Adrenal gland (tissue), 12 donors: ENCODE measurements around the gene MROH2B. TPM values are rescaled to one million over a fixed set of nuclear protein-coding genes. Genes with fewer than 3 reads are reported as not detected.

Experiments used
- DNase-seq, 7 donors: peaks; one replicate each; pipeline ENCODE4 v3.0.0-alpha.2; 2019 to 2020
- H3K27ac ChIP-seq, 5 donors: fragments of 200-600 bp; sonication (generic) in 4 of 5; 1 replicate in 3 of 5; 2 replicates in 2 of 5; pipeline versions ENCODE4 v1.5.1 to v1.8.0; 2016 to 2020; ENCODE audit warnings: mild to moderate bottlenecking in 1 of 5
- H3K27me3 ChIP-seq: fragments of 200-600 bp; 2 replicates; pipeline ENCODE4 v1.8.0; 2021
- H3K36me3 ChIP-seq, 2 donors: fragments of 200-600 bp; replicated peaks in 1 of 2; 1 replicate in 1 of 2; 2 replicates in 1 of 2; pipeline versions ENCODE4 v1.5.1 to v1.8.0; 2018 to 2022
- H3K4me1 ChIP-seq, 2 donors: fragments of 200-600 bp; replicated peaks in 1 of 2; 1 replicate in 1 of 2; 2 replicates in 1 of 2; pipeline versions ENCODE4 v1.5.1 to v1.8.0; 2018 to 2021
- H3K4me3 ChIP-seq, 4 donors: fragments of 200-600 bp; sonication (generic) in 3 of 4; one replicate each; pipeline ENCODE4 v1.5.1; 2016 to 2018
- H3K9me3 ChIP-seq, 3 donors: fragments of 200-600 bp; sonication (generic) in 1 of 3; replicated peaks in 1 of 3; 1 replicate in 2 of 3; 2 replicates in 1 of 3; pipeline versions ENCODE4 v1.5.1 to v1.8.0; 2016 to 2021
- POLR2A ChIP-seq, 2 donors: fragments of 450-650 bp; IDR thresholded peaks; one replicate each; pipeline ENCODE4 v1.6.1; 2017; ENCODE audit warnings: antibody characterized with exemption in 2 of 2, mild to moderate bottlenecking in 2 of 2, moderate library complexity in 1 of 2
- WGBS, 4 donors: extraction: QIAGEN DNeasy Blood & Tissue Kit in 2 of 4; methylation state at CpG; one replicate each; pipeline versions ENCODE4 v1.1.5 to v1.1.7; 2013 to 2017; 5-methylcytosine and 5-hydroxymethylcytosine counted together
- intact Hi-C, 2 donors: fragments of 100-400 bp; cut with DNase I; formaldehyde crosslinking; loops; one replicate each; pipeline versions ENCODE4 v1.14.1 to v1.15.0; 2022 to 2023
- polyA plus RNA-seq, 3 donors: library from polyadenylated mRNA; stranded (reverse); fragments of 200-250 nt in 2 of 3; fragments of 350-450 nt in 1 of 3; fragmentation: Illumina TruSeq in 1 of 3; extraction: RNeasy Lipid Tissue Mini Kit (QIAGEN cat#74804) in 1 of 3; gene quantifications; one replicate each; pipeline ENCODE4 v1.2.3, GENCODE V29; 2013 to 2014
- total RNA-seq, 9 donors: library from RNA; depleted of rRNA in 4 of 9; stranded (reverse); fragments of >200 nt in 4 of 9; fragments of 120-200 nt in 1 of 9; fragmentation: NEBNext Ultra II Directional in 1 of 9; extraction: Animal tissue kit (Norgen Biotek cat#: 25700) in 1 of 9; gene quantifications; one replicate each; pipeline versions ENCODE4 v1.1.0 to v1.2.4, GENCODE V29; 2013 to 2023
- TF ChIP-seq, protein P1 (sequence below), 6 experiments: fragments of 450-650 bp in 4 of 6; fragments of 200-600 bp in 2 of 6; sonication (generic) in 1 of 6; IDR thresholded peaks; 1 replicate in 5 of 6; 2 replicates in 1 of 6; pipeline versions ENCODE4 v1.5.1 to v1.8.0; 2016 to 2021; ENCODE audit warnings: antibody characterized with exemption in 6 of 6, mild to moderate bottlenecking in 2 of 6, moderate library complexity in 1 of 6
- donor health status: healthy with polysubstance abuse.
- donor health status: Bipolar disorder and iron deficiency.
- donor health status: DM: yes; HTN: yes; CAD: no.
- donor health status: DM: no; HTN: no; CAD: no.
- donor health status: DM: no; HTN: no; CAD: no.
- donor health status: DM: yes; HTN: yes; CAD: no.

Gene MROH2B
- total and polyA plus RNA-seq, 12 donors, result 0.03 to 0.17 (median 0.06) TPM; not detected in 9

DNA sequence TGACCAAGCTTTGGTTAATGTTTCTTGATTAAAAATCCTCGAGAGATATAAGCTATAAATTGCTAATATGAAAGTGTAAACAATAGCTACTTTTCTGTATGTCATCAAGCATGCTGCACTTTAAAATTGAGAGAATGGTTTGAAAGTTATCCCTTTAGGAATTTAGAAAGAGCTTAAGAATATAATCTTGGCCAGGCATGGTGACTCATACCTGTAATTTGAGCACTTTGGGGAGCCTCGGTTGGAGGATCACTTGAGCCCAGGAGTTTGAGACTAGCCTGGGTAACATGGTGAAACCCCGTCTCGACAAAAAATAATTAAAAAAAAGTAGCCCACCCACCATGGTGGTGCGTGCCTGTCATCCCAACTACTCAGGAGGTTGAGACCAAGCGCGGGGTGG, 12.2 kb upstream of the MROH2B start:
- 69 to 86% (median 77%) methylated on average over 7 of the region's 7 CpGs for WGBS, 4 donors
- Histone ChIP-seq H3K27ac (no peak overlapping the region), H3K4me3 (no peak overlapping the region), H3K36me3 (no peaks in the 10 kb centered on the region), H3K9me3 (no peaks in the 10 kb centered on the region), H3K4me1 (no peaks in the 10 kb centered on the region), H3K27me3 (no peaks in the 10 kb centered on the region)
- DNase-seq, result no peak
- TF ChIP-seq, protein P1, sequence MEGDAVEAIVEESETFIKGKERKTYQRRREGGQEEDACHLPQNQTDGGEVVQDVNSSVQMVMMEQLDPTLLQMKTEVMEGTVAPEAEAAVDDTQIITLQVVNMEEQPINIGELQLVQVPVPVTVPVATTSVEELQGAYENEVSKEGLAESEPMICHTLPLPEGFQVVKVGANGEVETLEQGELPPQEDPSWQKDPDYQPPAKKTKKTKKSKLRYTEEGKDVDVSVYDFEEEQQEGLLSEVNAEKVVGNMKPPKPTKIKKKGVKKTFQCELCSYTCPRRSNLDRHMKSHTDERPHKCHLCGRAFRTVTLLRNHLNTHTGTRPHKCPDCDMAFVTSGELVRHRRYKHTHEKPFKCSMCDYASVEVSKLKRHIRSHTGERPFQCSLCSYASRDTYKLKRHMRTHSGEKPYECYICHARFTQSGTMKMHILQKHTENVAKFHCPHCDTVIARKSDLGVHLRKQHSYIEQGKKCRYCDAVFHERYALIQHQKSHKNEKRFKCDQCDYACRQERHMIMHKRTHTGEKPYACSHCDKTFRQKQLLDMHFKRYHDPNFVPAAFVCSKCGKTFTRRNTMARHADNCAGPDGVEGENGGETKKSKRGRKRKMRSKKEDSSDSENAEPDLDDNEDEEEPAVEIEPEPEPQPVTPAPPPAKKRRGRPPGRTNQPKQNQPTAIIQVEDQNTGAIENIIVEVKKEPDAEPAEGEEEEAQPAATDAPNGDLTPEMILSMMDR (IDR thresholded peaks at IDR 0.05), result no peak
- no peak for TF ChIP-seq POLR2A (IDR thresholded peaks at IDR 0.05)
- intact Hi-C loops, result no loop called here

DNA sequence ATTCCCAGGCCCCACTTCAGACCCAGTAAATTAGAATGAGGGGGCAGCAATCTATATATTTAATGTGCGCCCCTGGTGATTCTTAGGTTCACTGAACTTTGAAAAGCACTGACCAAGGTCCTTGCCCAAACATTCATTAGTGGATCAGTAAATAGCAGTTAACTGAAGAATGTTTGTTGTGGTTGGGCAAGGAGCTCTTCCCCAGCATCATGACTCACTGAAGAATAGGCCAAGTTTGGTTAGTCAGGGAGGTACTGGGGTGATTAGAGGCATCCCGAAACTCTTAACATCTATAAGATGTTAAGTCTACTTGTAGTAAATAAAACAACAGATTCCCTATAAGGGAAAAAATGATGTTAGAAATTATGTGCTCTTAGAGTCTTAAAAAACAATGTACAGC, 833 bp upstream of the MROH2B start:
- Histone ChIP-seq H3K27ac (no peak overlapping the region), H3K9me3 (no peaks in the 10 kb centered on the region), H3K4me1 (no peaks in the 10 kb centered on the region), H3K36me3 (no peaks in the 10 kb centered on the region), H3K4me3 (no peak overlapping the region), H3K27me3 (no peaks in the 10 kb centered on the region)
- 90 to 98% (median 96%) methylated on average over 2 of the region's 2 CpGs for WGBS, 4 donors
- no peak for DNase-seq
- TF ChIP-seq POLR2A (IDR thresholded peaks at IDR 0.05), result no peak
- TF ChIP-seq, protein P1 (IDR thresholded peaks at IDR 0.05), result no peak
- intact Hi-C loops, result no loop called here

DNA sequence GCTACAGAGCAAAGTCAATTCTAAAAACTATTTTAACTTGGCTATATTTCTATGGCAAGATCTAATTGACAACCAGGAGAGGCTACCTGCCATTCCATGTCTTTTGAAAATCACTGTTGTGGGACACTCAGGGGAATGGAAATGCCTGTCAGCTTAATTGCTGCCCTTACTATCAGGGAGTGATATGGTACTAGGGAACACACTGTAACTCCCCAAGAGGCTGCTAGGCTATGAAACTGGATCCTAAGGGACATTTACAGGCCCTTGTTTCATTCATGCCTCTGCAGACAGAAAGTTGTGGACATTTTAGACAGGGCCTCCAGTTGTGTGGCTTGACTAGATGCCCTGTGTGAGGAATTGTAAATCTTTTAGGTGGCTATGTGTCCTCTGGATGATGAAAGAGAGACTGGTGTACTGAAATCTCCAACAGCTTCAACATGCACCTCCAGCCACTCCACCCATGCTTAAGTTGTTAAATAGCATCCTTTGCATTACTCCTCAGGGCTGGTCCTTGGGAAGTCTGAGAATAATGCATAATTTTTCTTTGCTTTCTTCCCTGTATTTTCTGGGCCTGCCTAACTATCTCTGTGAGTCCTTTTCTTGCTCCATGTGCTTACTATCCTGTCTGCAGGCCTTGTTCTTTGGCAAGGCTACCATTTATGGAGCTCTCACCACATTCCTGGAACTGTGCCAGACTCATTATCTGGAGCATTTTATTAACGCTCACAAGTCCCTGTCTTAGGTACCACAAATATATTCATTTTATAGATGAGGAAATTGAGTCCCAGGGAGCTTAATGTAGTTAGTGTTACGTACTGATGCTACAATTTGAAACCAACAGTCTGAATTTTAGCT, 3.2 kb downstream of the MROH2B start:
- H3K36me3 ChIP-seq, result no peaks in the 10 kb centered on the region
- no peaks in the 10 kb centered on the region for H3K27me3 ChIP-seq
- 83 to 92% (median 86%) methylated on average over 2 of the region's 2 CpGs for WGBS, 4 donors
- H3K9me3 ChIP-seq, result no peaks in the 10 kb centered on the region
- no peak overlapping the region for H3K27ac ChIP-seq
- no peak overlapping the region for H3K4me3 ChIP-seq
- TF ChIP-seq, protein P1 (IDR thresholded peaks at IDR 0.05), result no peak
- TF ChIP-seq POLR2A (IDR thresholded peaks at IDR 0.05), result no peak
- DNase-seq, result no peak
- H3K4me1 ChIP-seq, result no peaks in the 10 kb centered on the region
- intact Hi-C loops, result no loop called here

DNA sequence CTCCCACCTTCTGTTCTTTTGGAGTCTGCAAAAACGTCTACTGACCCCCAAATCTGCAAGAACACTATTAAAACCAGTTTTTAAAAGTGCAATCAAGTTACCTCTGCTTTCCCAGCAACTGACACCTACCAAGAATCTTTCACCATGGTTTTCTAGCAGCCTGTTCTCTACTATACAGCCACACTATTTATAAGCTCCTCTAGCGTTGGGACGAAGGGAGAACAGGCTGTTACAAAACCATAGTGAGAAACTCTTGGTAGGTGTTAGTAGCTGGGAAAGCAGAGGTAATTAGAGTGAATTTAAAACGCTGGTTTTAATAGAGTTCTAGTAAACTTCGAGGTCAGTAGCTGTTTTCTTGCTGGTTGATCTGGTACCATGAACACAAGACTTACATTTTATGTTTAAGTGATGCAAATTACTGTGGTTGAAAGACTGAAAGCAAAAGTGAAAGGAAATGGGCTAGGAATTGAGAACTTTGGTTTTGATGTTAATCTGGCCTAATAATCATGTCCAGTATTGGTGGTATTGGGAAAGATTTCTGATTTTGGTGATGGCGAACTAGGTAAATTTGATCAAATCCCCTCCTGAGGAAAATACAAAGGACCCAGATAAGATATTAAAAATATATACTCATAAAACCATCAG, 5.3 kb downstream of the MROH2B start:
- Histone ChIP-seq H3K36me3 (no peaks in the 10 kb centered on the region), H3K9me3 (no peaks in the 10 kb centered on the region), H3K27me3 (no peaks in the 10 kb centered on the region), H3K27ac (no peak overlapping the region), H3K4me3 (no peak overlapping the region), H3K4me1 (no peaks in the 10 kb centered on the region)
- TF ChIP-seq, protein P1 (IDR thresholded peaks at IDR 0.05), result no peak
- no peak for TF ChIP-seq POLR2A (IDR thresholded peaks at IDR 0.05)
- DNase-seq, result no peak
- intact Hi-C loops, result no loop called here
- WGBS, 4 donors, result 62 to 79% (median 71%) methylated on average over 5 to 6 of the region's 6 CpGs
